Keratinocyte (primary cell): Measurements from ENCODE around the gene ADI1.

Experiments used
- CTCF ChIP-seq, 3 experiments: IDR thresholded peaks in 1 of 3; conservative IDR thresholded peaks in 1 of 3; optimal IDR thresholded peaks in 1 of 3; 2 replicates in 2 of 3; 3 replicates in 1 of 3; pipeline versions ENCODE3 to v1.5.1; 2011; ENCODE audit warnings: low read length in 3 of 3, mild to moderate bottlenecking in 3 of 3, moderate library complexity in 2 of 3, control low read depth in 1 of 3, inconsistent platforms in 1 of 3; ENCODE audit not compliant: insufficient read depth in 2 of 3; ENCODE audit errors: extremely low read depth in 1 of 3
- EZH2 ChIP-seq: IDR thresholded peaks from one replicate; pipeline ENCODE4 v1.6.1; 2012; ENCODE audit warnings: inconsistent platforms, mild to moderate bottlenecking, low read length, moderate library complexity

DNA sequence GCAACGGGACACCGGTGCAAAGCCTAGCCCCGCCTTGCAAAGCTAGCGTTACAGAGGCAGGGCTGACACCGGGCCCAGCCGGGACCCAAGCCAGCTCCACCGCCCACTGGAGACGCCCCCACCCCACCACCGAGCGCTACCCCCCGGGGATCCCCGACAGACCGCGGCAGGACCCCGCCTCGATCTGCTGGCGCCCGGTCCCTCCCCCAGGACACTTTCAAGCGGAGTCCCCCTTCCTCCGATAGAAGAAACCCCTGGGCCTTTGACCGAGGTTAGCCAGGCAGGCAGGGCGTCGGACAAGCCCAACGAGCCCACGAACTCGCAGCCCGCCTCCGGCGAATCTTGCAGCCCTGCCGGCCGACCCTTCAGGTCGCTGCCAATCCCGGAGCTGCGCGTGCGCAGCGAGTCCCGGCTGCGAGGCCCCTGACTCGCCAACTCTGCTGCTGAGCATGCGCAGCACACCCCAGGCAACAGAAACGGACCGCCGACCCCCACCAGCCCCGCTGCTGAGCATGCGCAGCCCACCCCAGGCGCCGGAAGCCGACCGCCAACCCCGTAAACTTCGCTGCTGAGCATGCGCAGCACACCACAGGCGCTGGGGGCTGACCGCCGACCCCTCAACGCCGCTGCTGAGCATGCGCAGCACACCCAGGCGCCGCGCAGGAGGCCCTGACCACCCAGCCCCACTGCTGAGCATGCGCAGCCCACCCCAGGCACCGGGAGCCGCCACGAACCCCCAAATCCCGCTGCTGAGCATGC lies 656 bp downstream of the ADI1 start:
- TF ChIP-seq CTCF (optimal IDR thresholded peaks at IDR 0.05 in 1 of 3, IDR thresholded peaks at IDR 0.05 in 1 of 3, conservative IDR thresholded peaks at IDR 0.05 in 1 of 3; ENCODE audit: extremely low read depth in 1 of 3, insufficient read depth in 2 of 3, low read length in 3 of 3), result no peak
- TF ChIP-seq EZH2, result no peak
